ENCODE results near the gene ERG. TPM values are rescaled to one million over a fixed set of nuclear protein-coding genes. Genes with fewer than 3 reads are reported as not detected.

The ERG gene
- total RNA-seq, 1 donor from 2014 or later = not detected

DNA sequence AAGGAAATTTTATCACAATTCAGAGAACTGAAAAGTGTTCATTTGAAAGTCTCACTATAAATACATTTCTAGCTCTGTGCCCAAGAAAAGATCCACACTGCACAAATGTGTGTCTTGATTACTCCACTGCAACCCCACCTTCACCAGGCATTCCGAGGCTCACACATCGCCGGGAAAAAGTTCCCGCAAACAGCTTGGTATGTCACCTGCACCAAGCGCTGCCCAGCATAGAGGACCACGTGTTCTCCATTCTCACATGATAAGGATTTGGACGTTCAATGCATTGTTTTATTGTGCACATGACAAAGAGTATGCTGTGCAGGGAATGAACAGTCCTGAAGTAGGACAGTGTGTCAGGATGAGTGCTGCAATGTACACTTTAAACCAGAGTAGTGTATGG, 70.1 kb downstream of the ERG start:
- H3K4me1 Mint-ChIP-seq (ENCODE audit: low read depth, unreplicated experiment) = peaks cover 9% of the 10 kb centered on the region
- TF ChIP-seq, protein P1, sequence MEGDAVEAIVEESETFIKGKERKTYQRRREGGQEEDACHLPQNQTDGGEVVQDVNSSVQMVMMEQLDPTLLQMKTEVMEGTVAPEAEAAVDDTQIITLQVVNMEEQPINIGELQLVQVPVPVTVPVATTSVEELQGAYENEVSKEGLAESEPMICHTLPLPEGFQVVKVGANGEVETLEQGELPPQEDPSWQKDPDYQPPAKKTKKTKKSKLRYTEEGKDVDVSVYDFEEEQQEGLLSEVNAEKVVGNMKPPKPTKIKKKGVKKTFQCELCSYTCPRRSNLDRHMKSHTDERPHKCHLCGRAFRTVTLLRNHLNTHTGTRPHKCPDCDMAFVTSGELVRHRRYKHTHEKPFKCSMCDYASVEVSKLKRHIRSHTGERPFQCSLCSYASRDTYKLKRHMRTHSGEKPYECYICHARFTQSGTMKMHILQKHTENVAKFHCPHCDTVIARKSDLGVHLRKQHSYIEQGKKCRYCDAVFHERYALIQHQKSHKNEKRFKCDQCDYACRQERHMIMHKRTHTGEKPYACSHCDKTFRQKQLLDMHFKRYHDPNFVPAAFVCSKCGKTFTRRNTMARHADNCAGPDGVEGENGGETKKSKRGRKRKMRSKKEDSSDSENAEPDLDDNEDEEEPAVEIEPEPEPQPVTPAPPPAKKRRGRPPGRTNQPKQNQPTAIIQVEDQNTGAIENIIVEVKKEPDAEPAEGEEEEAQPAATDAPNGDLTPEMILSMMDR (IDR thresholded peaks at IDR 0.05; ENCODE audit: partially characterized antibody, unreplicated experiment) = no peak
- no peaks in the 10 kb centered on the region for H3K27me3 Mint-ChIP-seq (ENCODE audit: unreplicated experiment)
- no peak overlapping the region for H3K4me3 Mint-ChIP-seq (ENCODE audit: unreplicated experiment)
- no peaks in the 10 kb centered on the region for H3K9me3 Mint-ChIP-seq (ENCODE audit: unreplicated experiment)
- H3K27ac Mint-ChIP-seq (ENCODE audit: unreplicated experiment) = no peak overlapping the region
- no peaks in the 10 kb centered on the region for H3K36me3 Mint-ChIP-seq (ENCODE audit: unreplicated experiment)
- no peak for DNase-seq

DNA sequence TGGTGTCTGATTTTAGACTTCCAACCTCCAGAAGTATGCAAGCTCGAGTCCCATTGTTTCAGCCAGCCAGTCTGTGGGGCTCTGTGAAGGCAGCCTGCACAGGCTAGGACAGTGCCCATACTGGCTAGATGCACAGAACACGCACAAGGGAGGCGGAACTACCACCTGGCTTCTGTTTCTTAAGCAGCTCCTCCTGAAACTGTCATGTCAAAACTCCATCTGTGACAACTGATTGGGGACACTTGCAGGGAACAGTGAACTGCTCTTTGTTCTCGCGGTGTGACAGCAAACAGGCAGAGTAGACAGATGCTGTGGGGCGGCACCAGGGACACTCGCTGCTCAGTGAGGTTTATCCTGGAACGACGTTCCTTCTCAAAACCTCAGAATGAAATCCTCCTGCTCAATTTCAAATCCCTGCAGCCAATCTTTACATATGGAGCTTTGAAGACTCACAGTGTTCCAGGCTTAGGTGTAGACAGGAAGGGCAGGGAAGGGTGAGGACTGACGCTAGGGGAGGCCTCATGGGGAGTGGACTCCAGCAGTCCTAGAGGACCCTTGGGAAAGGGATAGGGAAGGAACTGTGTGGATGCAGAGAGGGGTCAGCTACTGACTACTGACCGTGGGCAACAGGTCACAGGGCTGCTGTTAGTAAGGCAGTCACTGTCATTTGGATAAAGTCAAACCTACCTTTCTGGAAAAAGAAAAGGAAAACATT, 73.8 kb downstream of the ERG start:
- TF ChIP-seq, protein P1 (IDR thresholded peaks at IDR 0.05; ENCODE audit: partially characterized antibody, unreplicated experiment) = no peak
- H3K4me1 Mint-ChIP-seq (ENCODE audit: low read depth, unreplicated experiment) = peaks cover 21% of the 10 kb centered on the region
- H3K27me3 Mint-ChIP-seq (ENCODE audit: unreplicated experiment) = peaks cover 3% of the 10 kb centered on the region
- DNase-seq = no peak
- H3K36me3 Mint-ChIP-seq (ENCODE audit: unreplicated experiment) = no peaks in the 10 kb centered on the region
- peak overlapping the region; percentile 78 for H3K27ac Mint-ChIP-seq (ENCODE audit: unreplicated experiment)
- H3K4me3 Mint-ChIP-seq (ENCODE audit: unreplicated experiment) = no peak overlapping the region
- no peaks in the 10 kb centered on the region for H3K9me3 Mint-ChIP-seq (ENCODE audit: unreplicated experiment)

DNA sequence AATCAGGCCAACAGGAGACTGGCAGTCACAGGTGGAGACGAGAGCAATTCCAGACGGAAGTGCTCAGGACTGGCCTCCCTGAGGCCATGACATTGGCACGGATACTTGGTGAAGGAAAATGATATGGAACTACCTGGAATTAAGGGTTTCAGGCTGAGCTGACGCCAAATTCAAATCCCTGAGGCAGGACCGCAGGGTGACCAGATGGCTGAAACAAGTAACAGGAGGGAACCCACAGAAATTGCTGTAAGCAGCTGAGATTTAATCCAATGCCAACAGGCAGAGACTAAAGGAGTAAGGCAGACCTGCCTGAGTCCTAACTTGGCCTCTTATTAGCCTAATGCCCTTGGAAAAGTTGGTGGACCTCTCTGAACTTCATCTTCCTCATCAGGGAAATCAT, 76.2 kb downstream of the ERG start:
- Mint-ChIP-seq H3K4me3 (ENCODE audit: unreplicated experiment) (no peak overlapping the region), H3K27ac (ENCODE audit: unreplicated experiment) (peak overlapping the region; percentile 29), H3K4me1 (ENCODE audit: low read depth, unreplicated experiment) (peaks cover 21% of the 10 kb centered on the region), H3K9me3 (ENCODE audit: unreplicated experiment) (no peaks in the 10 kb centered on the region), H3K36me3 (ENCODE audit: unreplicated experiment) (no peaks in the 10 kb centered on the region), H3K27me3 (ENCODE audit: unreplicated experiment) (peaks cover 3% of the 10 kb centered on the region)
- TF ChIP-seq, protein P1 (IDR thresholded peaks at IDR 0.05; ENCODE audit: partially characterized antibody, unreplicated experiment) = no peak
- DNase-seq = no peak

DNA sequence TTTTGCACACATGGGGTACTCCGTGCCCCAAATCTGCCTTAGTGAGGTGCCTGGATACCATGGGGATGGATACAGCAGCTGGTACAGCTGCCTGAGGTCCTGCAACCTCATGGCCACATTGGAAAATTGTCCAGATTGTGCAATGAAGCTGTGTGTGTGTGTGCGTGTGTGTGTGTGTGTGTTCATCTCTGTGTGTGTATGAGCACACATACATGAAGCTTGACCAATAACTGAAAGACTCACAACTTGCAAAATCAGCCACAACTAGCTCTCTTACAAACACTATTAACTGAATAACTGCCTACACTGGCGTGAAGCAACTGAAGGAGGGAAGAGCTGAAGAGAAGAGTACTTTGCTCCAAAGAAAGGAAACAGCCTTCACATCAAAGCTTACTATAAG, 78.1 kb downstream of the ERG start:
- H3K9me3 Mint-ChIP-seq (ENCODE audit: unreplicated experiment) = no peaks in the 10 kb centered on the region

DNA sequence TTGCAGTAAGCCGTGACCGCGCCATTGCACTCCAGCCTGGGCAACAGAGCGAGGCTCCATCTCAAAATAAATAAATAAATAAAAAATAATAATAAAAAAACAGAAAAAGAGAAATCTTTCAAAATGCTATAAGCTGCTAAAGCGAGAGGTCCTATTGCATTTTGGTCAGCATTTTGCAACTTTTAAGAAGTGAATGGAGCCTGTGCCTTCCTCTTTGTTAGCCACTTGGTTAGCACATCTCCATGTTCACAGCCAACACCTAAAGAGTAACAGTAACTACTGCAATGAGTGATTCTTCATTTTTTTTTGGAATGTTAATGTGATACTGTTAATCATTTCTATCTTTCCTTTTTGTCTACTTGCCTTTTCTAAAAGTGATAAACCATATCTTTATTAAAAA, 80.6 kb downstream of the ERG start:
- H3K9me3 Mint-ChIP-seq (ENCODE audit: unreplicated experiment) = no peaks in the 10 kb centered on the region

More for the DNA sequence above, 78.1 kb downstream of the ERG start:
- Mint-ChIP-seq H3K4me3 (ENCODE audit: unreplicated experiment) (no peak overlapping the region), H3K4me1 (ENCODE audit: low read depth, unreplicated experiment) (peaks cover 21% of the 10 kb centered on the region), H3K36me3 (ENCODE audit: unreplicated experiment) (no peaks in the 10 kb centered on the region), H3K27ac (ENCODE audit: unreplicated experiment) (no peak overlapping the region), H3K27me3 (ENCODE audit: unreplicated experiment) (peaks cover 3% of the 10 kb centered on the region)
- DNase-seq = no peak
- TF ChIP-seq, protein P1 (IDR thresholded peaks at IDR 0.05; ENCODE audit: partially characterized antibody, unreplicated experiment) = no peak

More for the DNA sequence above, 80.6 kb downstream of the ERG start:
- Mint-ChIP-seq H3K36me3 (ENCODE audit: unreplicated experiment) (no peaks in the 10 kb centered on the region), H3K27ac (ENCODE audit: unreplicated experiment) (no peak overlapping the region), H3K27me3 (ENCODE audit: unreplicated experiment) (peaks cover 3% of the 10 kb centered on the region), H3K4me3 (ENCODE audit: unreplicated experiment) (no peak overlapping the region), H3K4me1 (ENCODE audit: low read depth, unreplicated experiment) (peaks cover 10% of the 10 kb centered on the region)
- DNase-seq = no peak
- TF ChIP-seq, protein P1 (IDR thresholded peaks at IDR 0.05; ENCODE audit: partially characterized antibody, unreplicated experiment) = no peak
